GM12878 (cell line): Measurements from ENCODE around the gene CC2D1B. TPM values are rescaled to one million over a fixed set of nuclear protein-coding genes. Genes with fewer than 3 reads are reported as not detected.

Experiments used
- ATF3 ChIP-seq: IDR thresholded peaks from 2 replicates; pipeline ENCODE4 v1.6.1; 2011; ENCODE audit warnings: low read depth, mild to moderate bottlenecking, low read length, moderate library complexity, borderline replicate concordance; ENCODE audit errors: extremely low read depth
- CEBPB ChIP-seq, 2 experiments: fragments of 150-350 bp in 1 of 2; IDR thresholded peaks; 2 replicates each; pipeline ENCODE4 v1.6.1; 2012 to 2014; ENCODE audit warnings: low read depth in 2 of 2, low read length in 2 of 2, borderline replicate concordance in 1 of 2, inconsistent platforms in 1 of 2
- E2F8 ChIP-seq: fragments of 450-650 bp; IDR thresholded peaks from 2 replicates; pipeline ENCODE4 v1.6.1; 2018; ENCODE audit warnings: mild to moderate bottlenecking, low read depth, moderate library complexity; ENCODE audit not compliant: partially characterized antibody
- FOXM1 ChIP-seq: IDR thresholded peaks from 2 replicates; pipeline ENCODE4 v1.6.1; 2012; ENCODE audit warnings: low read depth, mild to moderate bottlenecking, inconsistent platforms, low read length, moderate library complexity
- MEF2B ChIP-seq: fragments of 450-650 bp; IDR thresholded peaks from 2 replicates; pipeline ENCODE4 v1.6.1; 2018; ENCODE audit warnings: mild to moderate bottlenecking, moderate library complexity; ENCODE audit not compliant: partially characterized antibody, poor library complexity, severe bottlenecking
- MTA2 ChIP-seq: fragments of 450-650 bp; IDR thresholded peaks from 2 replicates; pipeline ENCODE4 v1.6.1; 2016; ENCODE audit warnings: low read depth, mild to moderate bottlenecking, moderate library complexity
- MXI1 ChIP-seq: fragments of 150-350 bp; IDR thresholded peaks from 2 replicates; pipeline ENCODE4 v1.6.1; 2011; ENCODE audit warnings: low read depth, mild to moderate bottlenecking, inconsistent platforms, low read length, improper control_type of control experiment
- MYC ChIP-seq: IDR thresholded peaks from 2 replicates; pipeline ENCODE4 v1.6.1; 2011; ENCODE audit warnings: mild to moderate bottlenecking, low read length, moderate library complexity, inconsistent platforms; ENCODE audit not compliant: insufficient read depth, insufficient replicate concordance, insufficient read length, severe bottlenecking
- NBN ChIP-seq: fragments of 450-650 bp; IDR thresholded peaks from 2 replicates; pipeline ENCODE4 v1.6.1; 2016
- NFIC ChIP-seq: IDR thresholded peaks from 2 replicates; pipeline ENCODE4 v1.6.1; 2012; ENCODE audit warnings: low read depth, mild to moderate bottlenecking, inconsistent platforms, low read length, moderate library complexity
- NFXL1 ChIP-seq: fragments of 450-650 bp; IDR thresholded peaks from 2 replicates; pipeline ENCODE4 v1.6.1; 2017; ENCODE audit warnings: antibody characterized with exemption, mild to moderate bottlenecking, borderline replicate concordance
- NFYA ChIP-seq: IDR thresholded peaks from 2 replicates; pipeline ENCODE4 v1.6.1; 2011; ENCODE audit warnings: low read depth, mild to moderate bottlenecking, low read length, improper control_type of control experiment, borderline replicate concordance
- NR2F1 ChIP-seq: fragments of 450-650 bp; conservative IDR thresholded peaks from 2 replicates; pipeline ENCODE4 v1.6.1; 2017; ENCODE audit warnings: mild to moderate bottlenecking
- PML ChIP-seq: IDR thresholded peaks from 2 replicates; pipeline ENCODE4 v1.6.1; 2012; ENCODE audit warnings: low read length, inconsistent platforms
- POLR2AphosphoS2 ChIP-seq: IDR thresholded peaks from 2 replicates; pipeline ENCODE4 v1.6.1; 2011; ENCODE audit warnings: low read depth, mild to moderate bottlenecking, low read length, improper control_type of control experiment, moderate library complexity
- RAD21 ChIP-seq: IDR thresholded peaks from 2 replicates; pipeline ENCODE4 v1.6.1; 2011; ENCODE audit warnings: mild to moderate bottlenecking, low read depth, low read length, moderate library complexity; ENCODE audit not compliant: insufficient read depth
- ZSCAN29 ChIP-seq: fragments of 450-650 bp; IDR thresholded peaks from 2 replicates; pipeline ENCODE4 v1.6.1; 2017; ENCODE audit warnings: mild to moderate bottlenecking, moderate library complexity
- polyA plus RNA-seq, 11 experiments: library from polyadenylated mRNA; depleted of rRNA in 4 of 11; unstranded in 6 of 11; stranded (reverse) in 5 of 11; fragments of >200 nt; fragmentation: Nextera tagmentation in 4 of 11; fragmentation: Illumina TruSeq in 1 of 11; extraction: Ambion mirVana in 4 of 11; extraction: Trizol in 1 of 11; gene quantifications; 1 replicate in 1 of 11; 2 replicates in 10 of 11; pipeline versions ENCODE4 v1.2.1 to v1.2.3, GENCODE V29; 2011 to 2016; ENCODE audit warnings: inconsistent platforms in 2 of 11, missing spikeins in 2 of 11, low read depth in 1 of 11
- total RNA-seq, 4 experiments: library from RNA; depleted of rRNA in 3 of 4; stranded (reverse); fragments of >200 nt in 3 of 4; fragmentation: Illumina TruSeq in 1 of 4; extraction: Trizol in 1 of 4; gene quantifications; 2 replicates each; pipeline versions ENCODE4 v1.2.1 to v1.2.3, GENCODE V29; 2013 to 2021
- TF ChIP-seq, protein P1 (sequence below): fragments of 450-650 bp; IDR thresholded peaks from 2 replicates; pipeline ENCODE4 v1.6.1; 2017; ENCODE audit warnings: mild to moderate bottlenecking, moderate library complexity
- TF ChIP-seq, protein P2 (sequence below): IDR thresholded peaks from 2 replicates; pipeline ENCODE4 v1.6.1; 2011; ENCODE audit warnings: borderline replicate concordance, low read depth, mild to moderate bottlenecking, moderate library complexity, low read length; ENCODE audit not compliant: insufficient read depth, poor library complexity, severe bottlenecking

The CC2D1B gene
- total and polyA plus RNA-seq, 10 of the 15 experiments (the other 5 are each of a cell fraction or from before 2014, with no cell fraction given): 0.90 to 29.4 (median 14.5) TPM

DNA sequence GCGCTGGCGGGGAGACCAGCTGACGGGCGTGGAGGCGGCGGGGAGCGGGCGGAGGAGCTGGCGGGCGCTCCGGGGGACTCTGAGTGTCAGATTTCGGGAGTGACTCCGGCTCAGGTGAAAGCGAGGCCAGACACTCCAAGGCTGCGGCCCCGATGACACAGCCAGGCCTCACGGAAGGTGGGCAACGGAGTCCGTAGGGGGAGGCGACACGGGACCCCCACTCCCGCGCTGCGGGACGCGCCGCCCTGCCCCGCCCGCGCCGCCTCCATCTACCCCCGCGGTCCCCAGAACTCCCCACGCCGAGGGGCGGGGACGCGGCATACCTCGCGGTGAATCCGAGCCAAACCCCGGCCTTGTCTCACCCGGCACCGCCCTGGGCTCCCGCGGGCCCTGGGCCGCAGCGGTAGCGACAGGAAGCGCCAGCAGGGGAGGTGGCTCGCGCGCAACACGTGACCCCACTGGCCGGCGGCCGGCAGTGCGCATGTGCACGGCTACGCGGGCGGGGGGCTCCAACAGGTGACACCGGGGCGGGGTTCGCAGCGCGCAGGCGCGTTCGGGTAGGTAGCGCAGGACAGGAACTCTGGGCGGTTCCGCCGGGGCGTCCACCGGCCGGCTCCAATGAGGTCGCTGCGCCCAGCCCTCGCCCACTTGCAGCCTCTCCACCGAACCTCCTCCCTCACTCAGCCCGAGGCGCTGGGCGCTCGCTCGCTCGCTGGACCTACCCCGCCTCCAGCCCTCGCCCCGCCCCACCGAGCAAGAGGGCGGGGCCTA lies at the start of gene CC2D1B (continued):
- TF ChIP-seq POLR2AphosphoS2 (peak; percentile 88), FOXM1 (no peak), NR2F1 (peak; percentile 67), NFYA (no peak), ZSCAN29 (no peak), MYC (no peak), MEF2B (peak; percentile 34), MXI1 (peak; percentile 61), E2F8 (no peak), RAD21 (no peak), NBN (no peak), CEBPB (IDR thresholded peaks at IDR 0.05; ENCODE audit: borderline replicate concordance in 1 of 2, low read depth in 2 of 2, low read length in 2 of 2) (no peak), MTA2 (no peak), ATF3 (peak; percentile 96), NFXL1 (no peak), PML (peak; percentile 73; the same call in 1 of the 2 replicates), NFIC (no peak)
- TF ChIP-seq, protein P1, sequence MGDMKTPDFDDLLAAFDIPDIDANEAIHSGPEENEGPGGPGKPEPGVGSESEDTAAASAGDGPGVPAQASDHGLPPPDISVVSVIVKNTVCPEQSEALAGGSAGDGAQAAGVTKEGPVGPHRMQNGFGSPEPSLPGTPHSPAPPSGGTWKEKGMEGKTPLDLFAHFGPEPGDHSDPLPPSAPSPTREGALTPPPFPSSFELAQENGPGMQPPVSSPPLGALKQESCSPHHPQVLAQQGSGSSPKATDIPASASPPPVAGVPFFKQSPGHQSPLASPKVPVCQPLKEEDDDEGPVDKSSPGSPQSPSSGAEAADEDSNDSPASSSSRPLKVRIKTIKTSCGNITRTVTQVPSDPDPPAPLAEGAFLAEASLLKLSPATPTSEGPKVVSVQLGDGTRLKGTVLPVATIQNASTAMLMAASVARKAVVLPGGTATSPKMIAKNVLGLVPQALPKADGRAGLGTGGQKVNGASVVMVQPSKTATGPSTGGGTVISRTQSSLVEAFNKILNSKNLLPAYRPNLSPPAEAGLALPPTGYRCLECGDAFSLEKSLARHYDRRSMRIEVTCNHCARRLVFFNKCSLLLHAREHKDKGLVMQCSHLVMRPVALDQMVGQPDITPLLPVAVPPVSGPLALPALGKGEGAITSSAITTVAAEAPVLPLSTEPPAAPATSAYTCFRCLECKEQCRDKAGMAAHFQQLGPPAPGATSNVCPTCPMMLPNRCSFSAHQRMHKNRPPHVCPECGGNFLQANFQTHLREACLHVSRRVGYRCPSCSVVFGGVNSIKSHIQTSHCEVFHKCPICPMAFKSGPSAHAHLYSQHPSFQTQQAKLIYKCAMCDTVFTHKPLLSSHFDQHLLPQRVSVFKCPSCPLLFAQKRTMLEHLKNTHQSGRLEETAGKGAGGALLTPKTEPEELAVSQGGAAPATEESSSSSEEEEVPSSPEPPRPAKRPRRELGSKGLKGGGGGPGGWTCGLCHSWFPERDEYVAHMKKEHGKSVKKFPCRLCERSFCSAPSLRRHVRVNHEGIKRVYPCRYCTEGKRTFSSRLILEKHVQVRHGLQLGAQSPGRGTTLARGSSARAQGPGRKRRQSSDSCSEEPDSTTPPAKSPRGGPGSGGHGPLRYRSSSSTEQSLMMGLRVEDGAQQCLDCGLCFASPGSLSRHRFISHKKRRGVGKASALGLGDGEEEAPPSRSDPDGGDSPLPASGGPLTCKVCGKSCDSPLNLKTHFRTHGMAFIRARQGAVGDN: peak; percentile 78
- TF ChIP-seq, protein P2, sequence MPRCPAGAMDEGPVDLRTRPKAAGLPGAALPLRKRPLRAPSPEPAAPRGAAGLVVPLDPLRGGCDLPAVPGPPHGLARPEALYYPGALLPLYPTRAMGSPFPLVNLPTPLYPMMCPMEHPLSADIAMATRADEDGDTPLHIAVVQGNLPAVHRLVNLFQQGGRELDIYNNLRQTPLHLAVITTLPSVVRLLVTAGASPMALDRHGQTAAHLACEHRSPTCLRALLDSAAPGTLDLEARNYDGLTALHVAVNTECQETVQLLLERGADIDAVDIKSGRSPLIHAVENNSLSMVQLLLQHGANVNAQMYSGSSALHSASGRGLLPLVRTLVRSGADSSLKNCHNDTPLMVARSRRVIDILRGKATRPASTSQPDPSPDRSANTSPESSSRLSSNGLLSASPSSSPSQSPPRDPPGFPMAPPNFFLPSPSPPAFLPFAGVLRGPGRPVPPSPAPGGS: no peak
